SIG-M5 treated with dmso at 0.1 percent for 504 hours (cell line): ENCODE data around the gene PDS5A.
"Not testable (repeated sequence)": the region's sequence is repeated elsewhere in the genome, so short reads cannot be mapped to it uniquely, and the experiment has no call there.

Experiments
- DNase-seq: peaks from one replicate; lab custom pipeline; 2025; ENCODE audit not compliant: unreplicated experiment; lab: John Stamatoyannopoulos, UW

The PDS5A gene

GRCh38 chr4:39900966-39901365, 76.7 kb downstream of the PDS5A start:
- no peak for DNase-seq

- DNase-seq, result no peak
Observed at GRCh38 chr4:39899291-39899690, 78.4 kb downstream of the PDS5A start.

GRCh38 chr4:39898015-39898414, 79.7 kb downstream of the PDS5A start:
- DNase-seq, result no peak

- no peak for DNase-seq
Observed at GRCh38 chr4:39893693-39894072, 84.0 kb downstream of the PDS5A start.

DNA sequence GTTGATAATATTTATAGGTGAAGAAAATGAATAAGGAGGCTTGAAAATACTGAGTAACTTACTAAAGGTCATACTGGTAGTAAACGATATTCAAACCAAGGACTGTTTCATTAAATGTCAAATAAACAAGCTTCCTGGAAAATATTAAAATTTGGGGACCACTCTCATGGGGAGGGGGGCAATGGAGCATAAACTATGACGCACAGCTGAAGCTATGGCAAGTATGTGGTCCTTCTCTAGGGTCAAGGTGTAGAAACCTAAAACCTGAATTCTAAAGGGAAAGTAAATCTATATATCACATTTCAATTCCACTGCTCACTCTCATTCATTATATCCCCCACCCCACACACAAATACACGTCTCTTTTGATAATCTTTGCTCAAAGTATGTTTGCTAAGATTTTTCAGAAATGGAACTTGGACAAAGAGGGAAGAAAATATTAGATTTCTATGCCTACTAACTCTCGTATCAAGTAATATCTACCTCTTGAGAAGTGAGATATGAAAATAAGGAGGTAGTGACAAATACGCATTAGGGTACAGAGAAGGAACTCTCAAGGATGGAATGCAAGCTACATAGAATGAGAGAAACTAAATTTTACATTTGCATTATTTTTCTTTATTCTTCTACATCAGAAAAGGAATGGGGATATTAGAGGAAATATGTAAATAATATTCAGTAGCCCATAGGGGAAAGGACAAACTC, 84.6 kb downstream of the PDS5A start:
- no peak for DNase-seq

DNA sequence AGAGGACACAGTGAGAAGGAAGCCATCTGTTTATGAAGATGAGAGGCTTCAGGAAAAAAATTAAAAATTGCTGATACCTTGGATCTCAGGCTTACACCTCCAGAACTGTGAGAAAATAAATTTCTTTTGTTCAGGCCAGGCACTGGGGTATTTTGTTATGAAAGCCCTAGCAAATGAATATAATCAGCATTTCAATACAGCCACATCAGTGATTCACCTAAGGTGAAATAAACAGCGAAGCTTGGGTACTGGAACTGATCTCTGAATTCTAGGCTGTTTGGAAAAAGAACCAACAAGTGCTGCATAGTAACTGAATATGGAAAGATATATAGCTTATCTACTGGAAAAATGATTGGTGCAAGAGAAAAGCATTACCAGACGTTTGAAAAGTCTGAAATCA, 88.5 kb downstream of the PDS5A start:
- DNase-seq, result no peak

GRCh38 chr4:39888541-39888940, 89.2 kb downstream of the PDS5A start:
- no peak for DNase-seq

- DNase-seq, result no peak
Observed at GRCh38 chr4:39883646-39884045, 94.1 kb downstream of the PDS5A start.

DNA sequence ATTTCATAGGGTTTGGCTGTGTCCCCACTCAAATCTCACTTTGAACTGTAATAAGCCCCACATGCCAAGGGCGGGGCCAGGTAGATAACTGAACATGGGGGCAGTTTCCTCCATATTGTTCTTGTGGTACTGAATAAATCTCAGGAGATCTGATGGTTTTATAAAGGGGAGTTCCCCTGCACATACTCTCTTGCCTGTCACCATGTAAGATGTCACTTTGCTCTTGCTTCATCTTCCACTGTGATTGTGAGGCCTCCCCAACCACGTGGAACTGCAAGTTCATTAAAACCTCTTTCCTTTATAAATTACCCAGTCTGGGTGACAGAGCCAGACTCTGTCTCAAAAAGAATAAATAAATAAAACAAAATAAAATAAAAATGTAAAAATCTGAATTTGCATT, 95.9 kb downstream of the PDS5A start:
- DNase-seq, result no peak

GRCh38 chr4:39877971-39878370, 99.7 kb downstream of the PDS5A start:
- no peak for DNase-seq

DNA sequence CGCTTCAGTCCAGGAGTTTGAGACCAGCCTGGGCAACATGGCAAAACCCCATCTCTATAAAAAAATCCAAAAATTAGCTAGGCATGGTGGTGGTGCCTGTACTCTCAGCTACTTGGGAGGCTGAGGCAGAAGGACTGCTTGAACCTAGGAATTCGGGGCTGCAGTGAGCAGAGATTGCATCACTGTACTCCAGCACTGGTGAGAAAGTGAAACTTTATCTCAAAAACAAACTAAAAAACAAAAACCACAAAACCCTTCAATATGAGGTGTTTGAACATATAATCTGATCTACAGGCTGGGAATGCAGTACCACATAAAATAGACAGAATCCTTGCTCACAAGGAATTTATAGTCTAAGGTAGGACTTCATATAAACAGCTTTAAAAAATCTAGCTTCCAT, 103.9 kb downstream of the PDS5A start:
- no peak for DNase-seq

DNA sequence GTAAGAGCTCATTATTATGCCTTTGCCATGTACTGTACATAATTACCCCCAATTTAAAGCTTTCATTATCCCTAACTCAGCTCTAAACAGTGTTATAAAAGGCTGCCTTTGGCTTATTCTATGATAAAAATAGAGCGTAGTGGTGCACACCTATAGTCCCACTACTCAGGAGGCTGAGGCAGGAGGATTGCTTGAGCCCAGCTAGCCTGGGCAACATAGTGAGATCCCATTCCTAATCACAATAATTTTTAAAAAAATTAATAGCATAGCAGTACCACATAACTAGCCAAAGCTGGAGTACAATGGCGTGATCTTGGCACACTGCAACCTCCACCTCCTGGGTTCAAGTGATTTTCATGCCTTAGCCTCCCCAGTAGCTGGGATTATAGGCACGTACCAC, 112.4 kb downstream of the PDS5A start:
- DNase-seq, result no peak

DNA sequence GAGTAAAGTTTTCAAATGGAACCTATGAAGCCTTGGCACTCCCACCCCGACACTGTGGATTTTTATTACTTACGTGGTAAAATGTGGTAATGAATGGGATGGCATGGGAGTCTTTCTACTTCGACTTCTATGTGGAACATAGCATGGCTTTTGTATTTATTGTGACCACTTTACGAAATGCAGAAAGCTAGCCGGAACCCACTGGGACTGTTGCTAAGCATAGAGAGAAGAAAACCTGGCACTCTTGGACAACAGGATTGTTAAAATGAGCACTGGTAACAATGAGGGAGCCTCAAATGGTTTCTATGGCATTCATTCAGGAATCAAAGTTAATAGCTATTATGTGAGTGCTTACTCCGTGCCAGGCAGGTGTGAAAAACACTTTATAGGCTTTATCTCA, 113.3 kb downstream of the PDS5A start:
- no peak for DNase-seq

DNA sequence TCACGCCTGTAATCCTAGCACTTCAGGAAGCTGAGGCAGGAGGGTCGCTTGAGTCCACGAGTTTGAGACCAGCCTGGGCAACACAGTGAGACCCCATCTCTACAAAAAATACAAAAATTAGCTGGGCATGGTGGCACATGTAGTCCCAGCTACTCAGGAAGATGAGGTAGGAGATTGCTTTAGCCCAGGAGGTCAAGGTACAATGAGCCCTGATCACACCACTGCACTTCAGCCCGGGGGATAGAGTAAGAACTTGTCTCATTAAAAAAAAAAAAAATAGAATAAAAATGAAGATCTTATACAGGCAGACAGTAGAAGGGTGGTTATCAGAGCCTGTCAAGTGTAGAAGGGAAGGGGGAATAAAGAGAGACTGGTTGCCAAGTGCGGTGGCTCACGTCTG, 116.9 kb downstream of the PDS5A start:
- no peak for DNase-seq

- no peak for DNase-seq
Observed at GRCh38 chr4:39855909-39856512, 121.7 kb downstream of the PDS5A start.

GRCh38 chr4:39852636-39853035, 125.1 kb downstream of the PDS5A start:
- DNase-seq, result no peak

- DNase-seq, result no peak
Observed at GRCh38 chr4:39850727-39851126, 127.0 kb downstream of the PDS5A start.

DNA sequence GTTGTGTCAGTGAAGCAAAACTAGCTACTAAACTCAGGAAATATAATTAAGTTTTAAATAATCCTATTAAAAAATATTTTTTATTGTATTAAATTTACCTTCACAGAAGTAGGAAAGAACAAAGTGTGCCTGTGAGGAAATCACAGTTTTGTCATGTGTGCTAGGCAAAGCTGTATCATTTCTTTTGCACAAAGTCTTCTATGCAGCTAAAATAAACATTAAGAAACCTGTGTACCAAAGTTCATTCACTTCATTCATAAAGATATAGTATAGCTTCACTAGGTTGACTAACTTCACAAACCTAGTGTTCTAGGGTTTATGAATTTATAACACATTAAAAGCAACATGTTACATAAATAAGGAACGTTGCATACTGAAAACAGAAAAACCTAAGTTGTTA, 131.0 kb downstream of the PDS5A start:
- DNase-seq, result no peak

- no peak for DNase-seq
Observed at GRCh38 chr4:39846120-39846519, 131.6 kb downstream of the PDS5A start.

DNA sequence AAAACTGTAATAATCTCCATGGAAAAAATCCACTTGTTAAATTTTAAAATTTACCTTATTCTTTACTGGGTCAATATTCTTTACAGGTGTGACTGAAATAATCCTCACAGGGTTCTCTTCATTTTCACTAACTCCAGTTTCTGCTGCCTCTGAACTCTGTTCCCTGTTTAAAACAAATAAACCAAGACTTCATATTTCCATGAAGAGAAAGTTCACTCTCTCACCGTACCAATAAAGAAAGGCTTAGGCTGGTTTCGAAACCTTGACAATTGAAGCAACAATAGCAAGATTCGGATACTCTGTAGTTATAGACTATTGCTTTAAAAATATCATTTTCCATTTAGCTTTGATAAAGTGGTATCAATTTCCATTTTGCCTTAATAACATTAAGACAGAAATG, 135.8 kb downstream of the PDS5A start:
- DNase-seq, result no peak

GRCh38 chr4:39840516-39840915, 137.2 kb downstream of the PDS5A start:
- DNase-seq, result not testable (repeated sequence)

DNA sequence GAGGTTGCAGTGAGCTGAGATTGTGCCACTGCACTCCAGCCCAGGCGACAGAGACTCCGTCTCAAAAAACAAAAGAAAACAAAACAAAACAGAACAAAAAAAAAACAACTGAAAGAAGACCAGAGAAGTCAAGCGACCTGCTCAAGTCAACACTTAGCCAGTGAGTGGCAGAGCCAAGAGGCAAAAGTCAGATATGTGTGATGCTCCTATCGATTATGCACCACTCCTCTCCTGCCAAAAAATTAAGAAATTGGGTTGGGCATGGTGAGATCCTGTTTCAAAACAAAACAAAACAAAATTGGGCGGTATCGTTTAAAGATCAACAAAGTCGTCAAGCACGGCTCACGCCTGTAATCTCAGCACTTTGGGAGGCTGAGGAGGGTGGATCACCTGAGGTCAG, 137.7 kb downstream of the PDS5A start:
- DNase-seq, result no peak

- DNase-seq, result not testable (repeated sequence)
Observed at GRCh38 chr4:39838431-39838830, 139.3 kb downstream of the PDS5A start.
